Fibroblast of skin of scalp (primary cell): ENCODE results near the gene MEI4. TPM values are rescaled to one million over a fixed set of nuclear protein-coding genes. Genes with fewer than 3 reads are reported as not detected.
A peak's percentile ranks its signal among the peaks of the same experiment; 100 is the strongest.
"Not testable (repeated sequence)": the region's sequence is repeated elsewhere in the genome, so short reads cannot be mapped to it uniquely, and the experiment has no call there.

Experiments
- DNase-seq: peaks from one replicate; pipeline ENCODE4 v3.0.0-alpha.2; 2013
- polyA plus RNA-seq, 2 experiments: library from polyadenylated mRNA; unstranded; fragments of 120-200 nt; gene quantifications; one replicate each; pipeline ENCODE4 v1.2.1, GENCODE V29; 2013; ENCODE audit not compliant: insufficient read length in 2 of 2

The MEI4 gene
- polyA plus RNA-seq (2013, experiment 1 of 2; ENCODE audit: insufficient read length) = 0.08 TPM
- polyA plus RNA-seq (2013, experiment 2 of 2; ENCODE audit: insufficient read length) = 0.11 TPM

GRCh38 chr6:77652739-77653138, at the start of gene MEI4:
Gene MEI4, plus strand, starts transcription at chr6:77653039. Its CDS starts 37,633 bp downstream, at chr6:77690672.
- no peak for DNase-seq

GRCh38 chr6:77604476-77604875, 48.4 kb upstream of the MEI4 start:
- no peak for DNase-seq

GRCh38 chr6:77607004-77607403, 45.8 kb upstream of the MEI4 start:
- DNase-seq = no peak

- no peak for DNase-seq
These were observed 43.7 kb upstream of the MEI4 start for GRCh38 chr6:77609106-77609505.

- no peak for DNase-seq
These were observed 33.7 kb upstream of the MEI4 start for GRCh38 chr6:77619114-77619513.

GRCh38 chr6:77620278-77620882, 32.5 kb upstream of the MEI4 start:
- DNase-seq = peak; percentile 10

- DNase-seq = no peak
These were observed 28.3 kb upstream of the MEI4 start for GRCh38 chr6:77624515-77624914.

GRCh38 chr6:77626426-77626825, 26.4 kb upstream of the MEI4 start:
- peak; percentile 62 for DNase-seq

GRCh38 chr6:77630014-77630413, 22.8 kb upstream of the MEI4 start:
- DNase-seq = no peak

GRCh38 chr6:77633471-77633870, 19.4 kb upstream of the MEI4 start:
- peak; percentile 55 for DNase-seq

- DNase-seq = peak; percentile 84
These were observed 18.7 kb upstream of the MEI4 start for GRCh38 chr6:77633993-77634715.

GRCh38 chr6:77638129-77638830, 14.6 kb upstream of the MEI4 start:
- DNase-seq = peak; percentile 24

- no peak for DNase-seq
These were observed 8.6 kb upstream of the MEI4 start for GRCh38 chr6:77644102-77644705.

GRCh38 chr6:77650098-77650663, 2.7 kb upstream of the MEI4 start:
- DNase-seq = peak; percentile 19

GRCh38 chr6:77653816-77654215, 977 bp downstream of the MEI4 start:
- DNase-seq = no peak

- not testable (repeated sequence) for DNase-seq
These were observed 2.2 kb downstream of the MEI4 start for GRCh38 chr6:77655035-77655434.

GRCh38 chr6:77656999-77657764, 4.3 kb downstream of the MEI4 start:
- DNase-seq = no peak

- no peak for DNase-seq
These were observed 13.5 kb downstream of the MEI4 start for GRCh38 chr6:77666340-77666739.

GRCh38 chr6:77666846-77667245, 14.0 kb downstream of the MEI4 start:
- DNase-seq = no peak

- DNase-seq = no peak
These were observed 17.1 kb downstream of the MEI4 start for GRCh38 chr6:77669913-77670312.

GRCh38 chr6:77674211-77674610, 21.4 kb downstream of the MEI4 start:
- no peak for DNase-seq

- peak; percentile 35 for DNase-seq
These were observed 25.2 kb downstream of the MEI4 start for GRCh38 chr6:77678048-77678447.
